Progenitor cell of endocrine pancreas (in vitro differentiated cells): ENCODE data around the gene LONP1. TPM values are rescaled to one million over a fixed set of nuclear protein-coding genes. Genes with fewer than 3 reads are reported as not detected.
"Not testable (repeated sequence)": the region's sequence is repeated elsewhere in the genome, so short reads cannot be mapped to it uniquely, and the experiment has no call there.

Experiments
- DNase-seq: peaks from one replicate; pipeline ENCODE4 v3.0.0; 2021; ENCODE audit warnings: low spot score; ENCODE audit not compliant: unreplicated experiment
- H3K27ac Mint-ChIP-seq: 2 replicates; pipeline ENCODE4 v1.8.0; 2021; ENCODE audit warnings: mild to moderate bottlenecking, moderate library complexity, mixed read lengths
- H3K27me3 Mint-ChIP-seq: 2 replicates; pipeline ENCODE4 v1.8.0; 2021; ENCODE audit warnings: mixed read lengths
- H3K36me3 Mint-ChIP-seq: 2 replicates; pipeline ENCODE4 v1.8.0; 2022; ENCODE audit warnings: mixed read lengths; ENCODE audit not compliant: insufficient read depth
- H3K4me1 Mint-ChIP-seq: 2 replicates; pipeline ENCODE4 v1.8.0; 2021; ENCODE audit warnings: low read depth, mixed read lengths
- H3K4me3 Mint-ChIP-seq: 2 replicates; pipeline ENCODE4 v1.8.0; 2021; ENCODE audit warnings: low read depth, mild to moderate bottlenecking, moderate library complexity, mixed read lengths
- H3K9me3 Mint-ChIP-seq: 2 replicates; pipeline ENCODE4 v1.8.0; 2021; ENCODE audit warnings: low read depth, mixed read lengths
- total RNA-seq: library from RNA; stranded (reverse); gene quantifications from 2 replicates; pipeline ENCODE4 v1.2.1, GENCODE V29; 2021
- TF ChIP-seq, protein P1 (sequence below): fragments of 200-600 bp; sonication (generic); IDR thresholded peaks from one replicate; pipeline ENCODE4 v1.5.0; 2021; ENCODE audit warnings: antibody characterized with exemption, mild to moderate bottlenecking; ENCODE audit not compliant: unreplicated experiment

The LONP1 gene
- total RNA-seq, 1 donor from 2014 or later, result 56.1 TPM

GRCh38 chr19:5751709-5752108, 31.8 kb upstream of the LONP1 start:
- TF ChIP-seq, protein P1, sequence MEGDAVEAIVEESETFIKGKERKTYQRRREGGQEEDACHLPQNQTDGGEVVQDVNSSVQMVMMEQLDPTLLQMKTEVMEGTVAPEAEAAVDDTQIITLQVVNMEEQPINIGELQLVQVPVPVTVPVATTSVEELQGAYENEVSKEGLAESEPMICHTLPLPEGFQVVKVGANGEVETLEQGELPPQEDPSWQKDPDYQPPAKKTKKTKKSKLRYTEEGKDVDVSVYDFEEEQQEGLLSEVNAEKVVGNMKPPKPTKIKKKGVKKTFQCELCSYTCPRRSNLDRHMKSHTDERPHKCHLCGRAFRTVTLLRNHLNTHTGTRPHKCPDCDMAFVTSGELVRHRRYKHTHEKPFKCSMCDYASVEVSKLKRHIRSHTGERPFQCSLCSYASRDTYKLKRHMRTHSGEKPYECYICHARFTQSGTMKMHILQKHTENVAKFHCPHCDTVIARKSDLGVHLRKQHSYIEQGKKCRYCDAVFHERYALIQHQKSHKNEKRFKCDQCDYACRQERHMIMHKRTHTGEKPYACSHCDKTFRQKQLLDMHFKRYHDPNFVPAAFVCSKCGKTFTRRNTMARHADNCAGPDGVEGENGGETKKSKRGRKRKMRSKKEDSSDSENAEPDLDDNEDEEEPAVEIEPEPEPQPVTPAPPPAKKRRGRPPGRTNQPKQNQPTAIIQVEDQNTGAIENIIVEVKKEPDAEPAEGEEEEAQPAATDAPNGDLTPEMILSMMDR, result no peak
- DNase-seq, result no peak
- Mint-ChIP-seq H3K4me1 (no peaks in the 10 kb centered on the region), H3K4me3 (no peak overlapping the region), H3K36me3 (no peaks in the 10 kb centered on the region), H3K27ac (no peak overlapping the region), H3K9me3 (no peaks in the 10 kb centered on the region), H3K27me3 (peaks cover 11% of the 10 kb centered on the region)

DNA sequence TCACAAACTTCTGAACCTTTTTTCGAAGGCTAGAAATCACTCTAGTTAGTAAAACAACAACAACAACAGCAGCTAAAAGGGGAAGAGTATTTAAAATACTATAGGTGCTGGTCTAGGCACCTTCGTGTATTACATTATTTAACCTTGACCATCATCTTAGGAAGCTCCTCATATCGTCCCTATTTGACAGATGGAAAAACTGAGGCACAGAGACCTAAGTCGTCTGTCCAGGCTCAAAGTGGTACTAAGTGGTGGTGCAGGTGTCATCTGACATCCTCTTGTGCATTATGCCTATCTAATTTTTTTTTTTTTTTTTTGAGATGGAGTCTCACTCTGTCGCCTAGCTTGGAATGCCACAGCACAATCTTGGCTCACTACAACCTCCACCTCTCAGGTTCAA, 29.6 kb upstream of the LONP1 start:
- H3K27ac Mint-ChIP-seq, result no peak overlapping the region
- no peaks in the 10 kb centered on the region for H3K9me3 Mint-ChIP-seq
- no peaks in the 10 kb centered on the region for H3K4me1 Mint-ChIP-seq
- no peak overlapping the region for H3K4me3 Mint-ChIP-seq
- H3K27me3 Mint-ChIP-seq, result peaks cover 13% of the 10 kb centered on the region
- TF ChIP-seq, protein P1, result no peak
- DNase-seq, result no peak
- no peaks in the 10 kb centered on the region for H3K36me3 Mint-ChIP-seq

GRCh38 chr19:5748920-5749319, 29.0 kb upstream of the LONP1 start:
- not testable (repeated sequence) for DNase-seq, H3K4me3 Mint-ChIP-seq, H3K9me3 Mint-ChIP-seq, H3K36me3 Mint-ChIP-seq, H3K4me1 Mint-ChIP-seq, H3K27ac Mint-ChIP-seq
- peaks cover 11% of the 10 kb centered on the region for H3K27me3 Mint-ChIP-seq

DNA sequence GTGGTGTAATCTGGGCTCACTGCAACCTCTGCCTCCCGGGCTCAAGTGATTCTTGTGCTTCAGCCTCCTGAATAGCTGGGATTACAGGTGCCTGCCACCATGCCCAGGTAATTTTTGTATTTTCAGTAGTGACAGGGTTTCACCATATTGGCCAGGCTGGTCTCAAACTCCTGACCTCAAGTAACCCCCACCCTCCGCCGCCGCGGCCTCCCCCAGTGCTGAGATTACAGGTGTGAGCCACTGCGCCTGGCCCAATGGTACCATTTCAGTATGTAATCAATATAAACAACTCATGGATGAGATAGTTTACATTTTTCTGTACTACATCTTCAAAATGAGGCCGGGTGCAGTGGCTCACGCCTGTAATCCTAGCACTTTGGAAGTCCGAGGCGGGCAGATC, 25.1 kb upstream of the LONP1 start:
- not testable (repeated sequence) for H3K4me3 Mint-ChIP-seq, H3K36me3 Mint-ChIP-seq, H3K9me3 Mint-ChIP-seq, H3K4me1 Mint-ChIP-seq, H3K27ac Mint-ChIP-seq, DNase-seq
- H3K27me3 Mint-ChIP-seq, result peaks cover 14% of the 10 kb centered on the region

GRCh38 chr19:5743630-5744029, 23.7 kb upstream of the LONP1 start:
- no peaks in the 10 kb centered on the region for H3K36me3 Mint-ChIP-seq
- no peak overlapping the region for H3K4me3 Mint-ChIP-seq
- no peaks in the 10 kb centered on the region for H3K9me3 Mint-ChIP-seq
- no peak overlapping the region for H3K27ac Mint-ChIP-seq
- peaks cover 14% of the 10 kb centered on the region for H3K27me3 Mint-ChIP-seq
- no peaks in the 10 kb centered on the region for H3K4me1 Mint-ChIP-seq
- no peak for DNase-seq
- TF ChIP-seq, protein P1, result no peak

- H3K36me3 Mint-ChIP-seq, result no peaks in the 10 kb centered on the region
- H3K27me3 Mint-ChIP-seq, result peaks cover 14% of the 10 kb centered on the region
- H3K9me3 Mint-ChIP-seq, result no peaks in the 10 kb centered on the region
- TF ChIP-seq, protein P1, result no peak
- no peak overlapping the region for H3K4me3 Mint-ChIP-seq
- DNase-seq, result no peak
- H3K4me1 Mint-ChIP-seq, result no peaks in the 10 kb centered on the region
- no peak overlapping the region for H3K27ac Mint-ChIP-seq
Measured at GRCh38 chr19:5742051-5742450, 22.1 kb upstream of the LONP1 start.
